ENCODE data around the gene SDK1. TPM values are rescaled to one million over a fixed set of nuclear protein-coding genes. Genes with fewer than 3 reads are reported as not detected.
A peak's percentile ranks its signal among the peaks of the same experiment; 100 is the strongest.

The SDK1 gene
- total RNA-seq, 2 donors from 2014 or later, result 19.8 to 32.4 TPM

DNA sequence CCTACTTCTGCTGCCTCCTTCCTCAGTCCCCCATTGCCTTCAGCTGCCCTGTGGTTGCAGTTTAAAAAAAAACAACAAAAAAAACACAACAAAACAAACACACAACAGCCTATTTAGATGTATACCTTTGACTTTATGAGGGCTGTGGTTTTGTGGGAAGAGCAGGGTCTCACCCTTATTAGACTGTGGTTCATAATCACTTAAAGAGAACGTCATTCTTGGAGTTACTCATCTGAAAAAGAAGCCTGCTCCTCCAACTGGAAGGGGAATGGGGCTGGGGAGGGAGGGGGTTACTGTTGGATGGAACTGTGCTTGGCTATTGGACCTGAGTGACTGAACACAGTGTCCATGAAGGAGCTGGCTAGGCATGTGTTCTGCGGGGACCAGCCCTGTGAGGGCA is 48.1 kb downstream of the SDK1 start:
- WGBS, 2 donors, result 86 to 93% methylated on average over 1 to 2 of the region's 2 CpGs
- Histone ChIP-seq H3K27ac (no peak overlapping the region), H3K27me3 (no peaks in the 10 kb centered on the region), H3K36me3 (replicated peaks in 1 of 2; ENCODE audit: insufficient read depth in 1 of 2, low read depth in 2 of 2) (no peaks in the 10 kb centered on the region), H3K4me3 (no peak overlapping the region), H3K9me3 (no peaks in the 10 kb centered on the region), H3K4me1 (no peaks in the 10 kb centered on the region)
- no peak for ATAC-seq
- DNase-seq, result no peak
- intact Hi-C loops (cut with DNase I), result no loop called here
- TF ChIP-seq, protein P1, sequence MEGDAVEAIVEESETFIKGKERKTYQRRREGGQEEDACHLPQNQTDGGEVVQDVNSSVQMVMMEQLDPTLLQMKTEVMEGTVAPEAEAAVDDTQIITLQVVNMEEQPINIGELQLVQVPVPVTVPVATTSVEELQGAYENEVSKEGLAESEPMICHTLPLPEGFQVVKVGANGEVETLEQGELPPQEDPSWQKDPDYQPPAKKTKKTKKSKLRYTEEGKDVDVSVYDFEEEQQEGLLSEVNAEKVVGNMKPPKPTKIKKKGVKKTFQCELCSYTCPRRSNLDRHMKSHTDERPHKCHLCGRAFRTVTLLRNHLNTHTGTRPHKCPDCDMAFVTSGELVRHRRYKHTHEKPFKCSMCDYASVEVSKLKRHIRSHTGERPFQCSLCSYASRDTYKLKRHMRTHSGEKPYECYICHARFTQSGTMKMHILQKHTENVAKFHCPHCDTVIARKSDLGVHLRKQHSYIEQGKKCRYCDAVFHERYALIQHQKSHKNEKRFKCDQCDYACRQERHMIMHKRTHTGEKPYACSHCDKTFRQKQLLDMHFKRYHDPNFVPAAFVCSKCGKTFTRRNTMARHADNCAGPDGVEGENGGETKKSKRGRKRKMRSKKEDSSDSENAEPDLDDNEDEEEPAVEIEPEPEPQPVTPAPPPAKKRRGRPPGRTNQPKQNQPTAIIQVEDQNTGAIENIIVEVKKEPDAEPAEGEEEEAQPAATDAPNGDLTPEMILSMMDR (IDR thresholded peaks at IDR 0.05), result no peak
- no peak for TF ChIP-seq POLR2A (IDR thresholded peaks at IDR 0.05)

GRCh38 chr7:3356173-3356572 is 55.1 kb downstream of the SDK1 start:
- no peaks in the 10 kb centered on the region for H3K9me3 ChIP-seq
- intact Hi-C loops (cut with DNase I), result no loop called here
- 76 to 90% methylated on average over 6 of the region's 6 CpGs for WGBS, 2 donors
- no peaks in the 10 kb centered on the region for H3K27me3 ChIP-seq
- no peak for TF ChIP-seq POLR2A (IDR thresholded peaks at IDR 0.05)
- TF ChIP-seq, protein P1 (IDR thresholded peaks at IDR 0.05), result no peak
- no peaks in the 10 kb centered on the region for H3K4me1 ChIP-seq
- ATAC-seq (no peak), DNase-seq (peak in 2 of 4 donors; percentile 12 to 13)
- no peaks in the 10 kb centered on the region for H3K36me3 ChIP-seq (replicated peaks in 1 of 2; ENCODE audit: insufficient read depth in 1 of 2, low read depth in 2 of 2)
- no peak overlapping the region for H3K27ac ChIP-seq
- no peak overlapping the region for H3K4me3 ChIP-seq

GRCh38 chr7:3358991-3359390 is 57.9 kb downstream of the SDK1 start:
- no peak overlapping the region for H3K27ac ChIP-seq
- ATAC-seq (no peak), DNase-seq (no peak)
- TF ChIP-seq, protein P1 (IDR thresholded peaks at IDR 0.05), result no peak
- TF ChIP-seq POLR2A (IDR thresholded peaks at IDR 0.05), result no peak
- H3K4me1 ChIP-seq, result no peaks in the 10 kb centered on the region
- H3K27me3 ChIP-seq, result no peaks in the 10 kb centered on the region
- intact Hi-C loops (cut with DNase I), result no loop called here
- H3K4me3 ChIP-seq, result no peak overlapping the region
- 91 to 94% methylated on average over 5 of the region's 5 CpGs for WGBS, 2 donors
- no peaks in the 10 kb centered on the region for H3K36me3 ChIP-seq (replicated peaks in 1 of 2; ENCODE audit: insufficient read depth in 1 of 2, low read depth in 2 of 2)
- H3K9me3 ChIP-seq, result no peaks in the 10 kb centered on the region

DNA sequence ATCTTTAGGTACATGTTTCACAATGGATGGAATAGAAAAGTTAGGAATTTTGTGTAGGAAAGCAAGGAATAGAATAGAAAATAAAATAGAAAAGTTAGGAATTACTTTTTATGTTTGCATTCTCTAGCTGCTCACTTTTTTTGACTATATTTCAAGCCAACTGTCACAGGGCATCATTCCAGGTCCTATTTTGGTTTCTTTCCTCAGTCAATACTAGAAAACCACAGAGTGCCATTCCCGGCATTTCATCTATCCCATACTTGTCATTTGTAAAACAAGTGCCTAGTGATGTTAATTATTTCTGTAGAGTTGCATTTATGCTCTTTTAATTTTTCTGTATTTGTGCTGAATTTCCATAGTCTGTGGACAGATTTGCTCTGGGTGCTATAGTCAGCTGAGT is 66.2 kb downstream of the SDK1 start:
- ATAC-seq, result no peak
- Histone ChIP-seq H3K36me3 (replicated peaks in 1 of 2; ENCODE audit: insufficient read depth in 1 of 2, low read depth in 2 of 2) (no peaks in the 10 kb centered on the region), H3K4me1 (no peaks in the 10 kb centered on the region), H3K9me3 (no peaks in the 10 kb centered on the region), H3K4me3 (no peak overlapping the region), H3K27ac (no peak overlapping the region), H3K27me3 (no peaks in the 10 kb centered on the region)
- intact Hi-C loops (cut with DNase I), result no loop called here
- DNase-seq, result no peak
- no peak for TF ChIP-seq POLR2A (IDR thresholded peaks at IDR 0.05)
- TF ChIP-seq, protein P1 (IDR thresholded peaks at IDR 0.05), result no peak
- whole genome bisulfite sequencing, 2 donors, result 58 to 75% methylated on average over 1 of the region's 1 CpG

DNA sequence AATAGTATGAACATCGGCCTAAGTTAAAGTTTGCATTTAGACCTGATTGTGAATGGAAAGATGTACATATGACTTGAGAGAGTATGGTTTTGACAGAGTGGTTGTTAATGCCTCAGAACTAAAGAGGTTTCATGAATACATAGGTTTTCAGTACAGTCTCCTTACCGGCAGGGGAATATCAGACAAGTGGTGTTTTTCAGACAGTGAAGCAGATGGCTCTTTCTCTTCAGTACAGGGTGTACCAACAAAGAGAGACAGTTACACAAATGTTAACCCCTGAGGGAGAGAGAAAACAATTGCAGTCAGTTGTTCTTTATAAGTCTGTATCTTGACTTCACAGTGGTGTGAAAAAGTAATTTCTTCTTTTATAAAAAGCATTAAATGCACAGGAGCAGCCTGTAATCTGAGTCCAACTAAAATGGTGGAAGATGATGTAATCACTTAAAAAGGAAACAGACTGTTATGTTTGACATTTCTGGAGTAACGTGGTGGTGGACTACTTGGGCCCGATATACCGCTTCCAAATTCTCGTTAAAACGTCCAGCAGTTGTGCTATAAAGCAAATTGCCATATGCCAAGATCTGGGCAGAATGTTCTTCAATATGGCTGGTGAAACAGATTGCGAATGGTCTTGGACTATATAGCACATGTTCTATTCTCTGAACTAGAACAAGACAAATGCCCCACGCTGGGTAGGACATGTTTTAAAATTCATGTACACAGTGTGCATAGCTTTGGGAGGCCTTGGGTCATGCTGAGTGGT is 69.2 kb downstream of the SDK1 start:
- Histone ChIP-seq H3K27ac (no peak overlapping the region), H3K36me3 (replicated peaks in 1 of 2; ENCODE audit: insufficient read depth in 1 of 2, low read depth in 2 of 2) (no peaks in the 10 kb centered on the region), H3K4me3 (no peak overlapping the region), H3K4me1 (no peaks in the 10 kb centered on the region), H3K27me3 (no peaks in the 10 kb centered on the region), H3K9me3 (no peaks in the 10 kb centered on the region)
- TF ChIP-seq, protein P1 (IDR thresholded peaks at IDR 0.05), result no peak
- TF ChIP-seq POLR2A (IDR thresholded peaks at IDR 0.05), result no peak
- ATAC-seq (no peak), DNase-seq (no peak)
- intact Hi-C loops (cut with DNase I), result no loop called here
- WGBS, 2 donors, result 86 to 87% methylated on average over 9 of the region's 9 CpGs

All from body of pancreas (tissue), 4 donors.